Measurements from ENCODE around the gene ITGA1. TPM values are rescaled to one million over a fixed set of nuclear protein-coding genes. Genes with fewer than 3 reads are reported as not detected.

The ITGA1 gene
- total RNA-seq, 1 experiment from 2014 or later: 1.6 TPM

DNA sequence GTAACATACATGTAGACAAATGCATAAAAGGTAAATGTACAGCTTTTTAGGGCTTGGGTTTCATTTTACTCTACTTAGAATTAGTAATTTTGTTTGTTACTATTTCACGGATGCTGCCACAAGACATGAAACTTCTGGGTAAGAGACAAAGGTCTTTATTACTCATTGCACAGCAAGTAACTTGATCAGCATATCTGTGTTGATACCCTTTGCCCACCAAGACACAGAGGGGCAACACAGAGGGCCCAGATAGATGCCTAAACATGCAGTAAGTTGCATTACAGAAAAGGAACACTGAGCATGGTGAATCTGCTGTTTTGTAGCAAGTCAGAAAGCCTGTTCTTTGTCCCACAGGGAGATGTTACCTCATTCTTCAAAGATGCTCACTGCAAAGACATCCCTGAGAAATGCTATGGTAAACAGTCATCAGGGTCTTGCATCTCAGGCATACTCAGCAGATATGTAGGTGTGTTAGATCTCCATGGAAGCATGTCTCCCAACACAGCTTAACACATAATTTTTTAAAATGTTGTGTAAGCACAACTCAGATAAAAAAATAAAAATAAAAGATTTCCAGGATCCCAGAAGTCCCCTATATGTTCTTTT is 211.7 kb downstream of the ITGA1 start:
- H3K36me3 ChIP-seq (ENCODE audit: control insufficient read depth, insufficient read depth, low read length): no peaks in the 10 kb centered on the region
- peaks cover 35% of the 10 kb centered on the region for H3K4me1 ChIP-seq (ENCODE audit: control insufficient read depth, insufficient read depth, low read length)

GRCh38 chr5:53001541-53001940 is 213.8 kb downstream of the ITGA1 start:
- Histone ChIP-seq H3K27me3 (ENCODE audit: control insufficient read depth, insufficient read depth, low read length) (no peaks in the 10 kb centered on the region), H3K4me1 (ENCODE audit: control insufficient read depth, insufficient read depth, low read length) (peaks cover 40% of the 10 kb centered on the region), H3K4me3 (ENCODE audit: low read depth in 2 of 2, low read length in 2 of 2) (no peak overlapping the region), H3K27ac (ENCODE audit: low read length) (peak overlapping the region; percentile 14; the same call in 1 of the 2 replicates), H3K36me3 (ENCODE audit: control insufficient read depth, insufficient read depth, low read length) (no peaks in the 10 kb centered on the region; the same call in 1 of the 2 replicates), H3K9me3 (ENCODE audit: control insufficient read depth, insufficient read depth, low read depth, low read length) (no peaks in the 10 kb centered on the region)
- CTCF ChIA-PET: no interaction called here
- POLR2A ChIA-PET: no interaction called here
- DNase-seq (ENCODE audit: low read depth, low spot score) (no peak), ATAC-seq (no peak)
- BruUV-seq (replicated peaks): no TSS peak
- TF ChIP-seq SIN3A (IDR thresholded peaks at IDR 0.05; ENCODE audit: borderline replicate concordance, insufficient read depth, low read depth, low read length): no peak
- no peak for TF ChIP-seq TCF7L2 (IDR thresholded peaks at IDR 0.05; ENCODE audit: low read depth, low read length)
- TF ChIP-seq, protein P1, sequence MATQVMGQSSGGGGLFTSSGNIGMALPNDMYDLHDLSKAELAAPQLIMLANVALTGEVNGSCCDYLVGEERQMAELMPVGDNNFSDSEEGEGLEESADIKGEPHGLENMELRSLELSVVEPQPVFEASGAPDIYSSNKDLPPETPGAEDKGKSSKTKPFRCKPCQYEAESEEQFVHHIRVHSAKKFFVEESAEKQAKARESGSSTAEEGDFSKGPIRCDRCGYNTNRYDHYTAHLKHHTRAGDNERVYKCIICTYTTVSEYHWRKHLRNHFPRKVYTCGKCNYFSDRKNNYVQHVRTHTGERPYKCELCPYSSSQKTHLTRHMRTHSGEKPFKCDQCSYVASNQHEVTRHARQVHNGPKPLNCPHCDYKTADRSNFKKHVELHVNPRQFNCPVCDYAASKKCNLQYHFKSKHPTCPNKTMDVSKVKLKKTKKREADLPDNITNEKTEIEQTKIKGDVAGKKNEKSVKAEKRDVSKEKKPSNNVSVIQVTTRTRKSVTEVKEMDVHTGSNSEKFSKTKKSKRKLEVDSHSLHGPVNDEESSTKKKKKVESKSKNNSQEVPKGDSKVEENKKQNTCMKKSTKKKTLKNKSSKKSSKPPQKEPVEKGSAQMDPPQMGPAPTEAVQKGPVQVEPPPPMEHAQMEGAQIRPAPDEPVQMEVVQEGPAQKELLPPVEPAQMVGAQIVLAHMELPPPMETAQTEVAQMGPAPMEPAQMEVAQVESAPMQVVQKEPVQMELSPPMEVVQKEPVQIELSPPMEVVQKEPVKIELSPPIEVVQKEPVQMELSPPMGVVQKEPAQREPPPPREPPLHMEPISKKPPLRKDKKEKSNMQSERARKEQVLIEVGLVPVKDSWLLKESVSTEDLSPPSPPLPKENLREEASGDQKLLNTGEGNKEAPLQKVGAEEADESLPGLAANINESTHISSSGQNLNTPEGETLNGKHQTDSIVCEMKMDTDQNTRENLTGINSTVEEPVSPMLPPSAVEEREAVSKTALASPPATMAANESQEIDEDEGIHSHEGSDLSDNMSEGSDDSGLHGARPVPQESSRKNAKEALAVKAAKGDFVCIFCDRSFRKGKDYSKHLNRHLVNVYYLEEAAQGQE (IDR thresholded peaks at IDR 0.05; ENCODE audit: insufficient read depth in 1 of 2, low read depth in 2 of 2, low read length in 1 of 2): no peak
- TF ChIP-seq POLR2AphosphoS5 (IDR thresholded peaks at IDR 0.05; ENCODE audit: low read depth, low read length): no peak
- TF ChIP-seq CTCF (IDR thresholded peaks at IDR 0.05): no peak
- in situ Hi-C loops (cut with HindIII; ENCODE audit: low pct_unique_long_range_greater_than_20kb, low sequenced_read_pairs) (no loop called here), intact Hi-C loops (cut with micrococcal nuclease; ENCODE audit: unreplicated experiment) (no loop called here)

More for the DNA sequence above, 211.7 kb downstream of the ITGA1 start:
- intact Hi-C loops (cut with micrococcal nuclease; ENCODE audit: unreplicated experiment): no loop called here
- in situ Hi-C loops (cut with HindIII; ENCODE audit: low pct_unique_long_range_greater_than_20kb, low sequenced_read_pairs): no loop called here
- Histone ChIP-seq H3K9me3 (ENCODE audit: control insufficient read depth, insufficient read depth, low read depth, low read length) (no peaks in the 10 kb centered on the region), H3K4me3 (ENCODE audit: low read depth in 2 of 2, low read length in 2 of 2) (no peak overlapping the region), H3K27ac (ENCODE audit: low read length) (peak overlapping the region; percentile 58; the same call in 1 of the 2 replicates), H3K27me3 (ENCODE audit: control insufficient read depth, insufficient read depth, low read length) (no peaks in the 10 kb centered on the region)
- TF ChIP-seq TCF7L2 (IDR thresholded peaks at IDR 0.05; ENCODE audit: low read depth, low read length): no peak
- TF ChIP-seq, protein P1 (IDR thresholded peaks at IDR 0.05; ENCODE audit: insufficient read depth in 1 of 2, low read depth in 2 of 2, low read length in 1 of 2): no peak
- no peak for TF ChIP-seq SIN3A (IDR thresholded peaks at IDR 0.05; ENCODE audit: borderline replicate concordance, insufficient read depth, low read depth, low read length)
- TF ChIP-seq POLR2AphosphoS5 (IDR thresholded peaks at IDR 0.05; ENCODE audit: low read depth, low read length): no peak
- TF ChIP-seq CTCF (IDR thresholded peaks at IDR 0.05): no peak
- DNase-seq (ENCODE audit: low read depth, low spot score) (no peak), ATAC-seq (no peak)
- POLR2A ChIA-PET: no interaction called here
- no TSS peak for BruUV-seq (replicated peaks)
- CTCF ChIA-PET: no interaction called here

Data from Panc1 (cell line).